Measurements from ENCODE around the gene KRT222. TPM values are rescaled to one million over a fixed set of nuclear protein-coding genes. Genes with fewer than 3 reads are reported as not detected.

The KRT222 gene
- total RNA-seq, 4 donors from 2014 or later: 0.95 to 1.8 (median 1.6) TPM; not detected in 1

DNA sequence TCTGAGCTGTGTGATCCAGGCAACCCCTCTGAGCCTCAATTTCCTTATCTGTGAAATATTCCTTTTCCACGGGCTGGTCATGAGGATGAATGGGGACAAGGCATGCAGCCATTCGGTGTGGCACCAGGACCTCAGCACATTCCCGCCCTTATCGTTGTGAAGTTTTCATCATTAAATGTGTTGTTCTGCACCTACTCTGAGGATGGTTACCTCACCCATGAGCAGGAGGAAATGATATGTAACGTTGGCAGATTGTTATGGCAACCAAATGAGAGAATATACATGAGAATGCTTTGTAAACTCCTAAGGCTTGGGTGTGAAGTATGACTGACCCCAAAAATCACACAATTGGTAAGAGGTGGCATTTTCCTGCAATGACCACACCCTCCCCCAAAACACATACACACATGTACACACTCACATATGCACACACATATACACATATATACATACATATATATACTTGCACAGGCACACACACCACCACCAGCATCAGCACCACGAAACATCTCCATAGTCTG, 56.9 kb downstream of the KRT222 start:
- DNase-seq: no peak
- peak overlapping the region in 2 of 4 donors; percentile 25 to 56 for H3K27ac ChIP-seq
- no peak overlapping the region for H3K4me3 ChIP-seq
- H3K9me3 ChIP-seq: no peaks in the 10 kb centered on the region
- no peak for TF ChIP-seq POLR2A (IDR thresholded peaks at IDR 0.05)
- TF ChIP-seq, protein P1, sequence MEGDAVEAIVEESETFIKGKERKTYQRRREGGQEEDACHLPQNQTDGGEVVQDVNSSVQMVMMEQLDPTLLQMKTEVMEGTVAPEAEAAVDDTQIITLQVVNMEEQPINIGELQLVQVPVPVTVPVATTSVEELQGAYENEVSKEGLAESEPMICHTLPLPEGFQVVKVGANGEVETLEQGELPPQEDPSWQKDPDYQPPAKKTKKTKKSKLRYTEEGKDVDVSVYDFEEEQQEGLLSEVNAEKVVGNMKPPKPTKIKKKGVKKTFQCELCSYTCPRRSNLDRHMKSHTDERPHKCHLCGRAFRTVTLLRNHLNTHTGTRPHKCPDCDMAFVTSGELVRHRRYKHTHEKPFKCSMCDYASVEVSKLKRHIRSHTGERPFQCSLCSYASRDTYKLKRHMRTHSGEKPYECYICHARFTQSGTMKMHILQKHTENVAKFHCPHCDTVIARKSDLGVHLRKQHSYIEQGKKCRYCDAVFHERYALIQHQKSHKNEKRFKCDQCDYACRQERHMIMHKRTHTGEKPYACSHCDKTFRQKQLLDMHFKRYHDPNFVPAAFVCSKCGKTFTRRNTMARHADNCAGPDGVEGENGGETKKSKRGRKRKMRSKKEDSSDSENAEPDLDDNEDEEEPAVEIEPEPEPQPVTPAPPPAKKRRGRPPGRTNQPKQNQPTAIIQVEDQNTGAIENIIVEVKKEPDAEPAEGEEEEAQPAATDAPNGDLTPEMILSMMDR (IDR thresholded peaks at IDR 0.05): no peak
- no peaks in the 10 kb centered on the region for H3K4me1 ChIP-seq
- no peaks in the 10 kb centered on the region for H3K27me3 ChIP-seq
- H3K36me3 ChIP-seq: no peaks in the 10 kb centered on the region

- H3K27me3 ChIP-seq: no peaks in the 10 kb centered on the region
- peak overlapping the region; percentile 25 to 58 (median 56) for H3K27ac ChIP-seq
- no peak overlapping the region for H3K4me3 ChIP-seq
- H3K36me3 ChIP-seq: no peaks in the 10 kb centered on the region
- no peaks in the 10 kb centered on the region for H3K4me1 ChIP-seq
- no peak for DNase-seq
- TF ChIP-seq, protein P1 (IDR thresholded peaks at IDR 0.05): no peak
- no peaks in the 10 kb centered on the region for H3K9me3 ChIP-seq
Measured at GRCh38 chr17:40607641-40608040, 57.3 kb downstream of the KRT222 start.

GRCh38 chr17:40606548-40607353, 58.2 kb downstream of the KRT222 start:
- Histone ChIP-seq H3K27me3 (no peaks in the 10 kb centered on the region), H3K27ac (peak overlapping the region; percentile 25 to 58 (median 56))
- no peak for TF ChIP-seq POLR2A (IDR thresholded peaks at IDR 0.05)
- TF ChIP-seq, protein P1 (IDR thresholded peaks at IDR 0.05): no peak

DNA sequence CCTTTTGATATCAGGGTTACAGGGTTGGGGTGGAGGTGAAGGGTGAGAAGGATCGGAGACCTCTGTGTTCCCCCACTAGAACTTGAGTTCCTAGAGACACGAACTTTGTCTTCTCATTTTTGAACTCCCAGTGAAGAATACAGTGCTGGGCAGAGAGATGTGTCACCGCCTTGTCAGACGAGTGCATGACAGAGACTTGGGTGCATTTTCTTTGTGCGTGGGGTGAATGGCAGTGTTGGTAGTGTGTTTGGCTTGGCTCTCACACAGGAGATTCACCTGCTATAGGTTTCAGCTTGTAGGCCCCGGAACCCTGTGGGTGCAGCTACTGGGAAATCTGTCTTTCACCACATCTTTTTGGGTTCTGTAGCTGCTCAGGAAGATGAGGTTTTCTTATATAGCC, 59.7 kb downstream of the KRT222 start:
- Histone ChIP-seq H3K27ac (peak overlapping the region in 1 of 4 donors; percentile 67), H3K9me3 (no peaks in the 10 kb centered on the region), H3K27me3 (no peaks in the 10 kb centered on the region), H3K36me3 (no peaks in the 10 kb centered on the region), H3K4me1 (no peaks in the 10 kb centered on the region), H3K4me3 (no peak overlapping the region)
- no peak for DNase-seq
- TF ChIP-seq POLR2A (IDR thresholded peaks at IDR 0.05): no peak
- TF ChIP-seq, protein P1 (IDR thresholded peaks at IDR 0.05): no peak

More at GRCh38 chr17:40606548-40607353, 58.2 kb downstream of the KRT222 start:
- H3K36me3 ChIP-seq: no peaks in the 10 kb centered on the region
- no peak overlapping the region for H3K4me3 ChIP-seq
- DNase-seq: no peak
- no peaks in the 10 kb centered on the region for H3K4me1 ChIP-seq
- H3K9me3 ChIP-seq: no peaks in the 10 kb centered on the region

Other genes with a start within 250 kb of the KRT222 start
- gene TOP2A, start 247.3 kb downstream of the KRT222 start, total RNA-seq: 10 to 100 TPM; 11.8 to 32.2 (median 16.5) TPM
- gene IGFBP4, start 221.7 kb downstream of the KRT222 start, total RNA-seq: 100 to 1,000 TPM in 3 of 4 donors, 10 to 100 TPM in 1; 70.6 to 220 (median 133) TPM
- 1 to 10 TPM in 3 of 4 donors, under 1 TPM in 1; 0.54 to 2.5 (median 1.7) TPM for gene TNS4, start 163.6 kb downstream of the KRT222 start, total RNA-seq
- 10 to 100 TPM in 1 of 4 donors, 1 to 10 TPM in 1, not detected in 2; 3.1 to 22.3 TPM for gene CCR7, start 99.7 kb downstream of the KRT222 start, total RNA-seq
- 100 to 1,000 TPM in 1 of 4 donors, 10 to 100 TPM in 3; 46.7 to 133 (median 71.6) TPM for gene SMARCE1, start 17.4 kb downstream of the KRT222 start, total RNA-seq
- gene KRT24, start 38.6 kb upstream of the KRT222 start, total RNA-seq: 1 to 10 TPM in 2 of 4 donors, not detected in 2; 1.0 to 8.3 TPM
- not detected for gene KRT25, start 90.2 kb upstream of the KRT222 start, total RNA-seq
- not detected for gene KRT26, start 107.0 kb upstream of the KRT222 start, total RNA-seq
- not detected for gene KRT27, start 117.4 kb upstream of the KRT222 start, total RNA-seq
- gene KRT28, start 134.8 kb upstream of the KRT222 start, total RNA-seq: under 1 TPM in 1 of 4 donors, not detected in 3; 0.88 TPM
- gene KRT10, start 157.4 kb upstream of the KRT222 start, total RNA-seq: 10 to 100 TPM in 2 of 4 donors, 1 to 10 TPM in 2; 5.1 to 19.0 (median 8.1) TPM
- gene KRT12, start 202.0 kb upstream of the KRT222 start, total RNA-seq: 10 to 100 TPM in 1 of 4 donors, 1 to 10 TPM in 2, not detected in 1; 4.9 to 18.2 (median 9.1) TPM
- gene KRT20, start 220.1 kb upstream of the KRT222 start, total RNA-seq: 100 to 1,000 TPM; 111 to 978 (median 820) TPM